ENCODE measurements around the gene CD59. TPM values are rescaled to one million over a fixed set of nuclear protein-coding genes. Genes with fewer than 3 reads are reported as not detected.
"Not testable (repeated sequence)": the region's sequence is repeated elsewhere in the genome, so short reads cannot be mapped to it uniquely, and the experiment has no call there.

The CD59 gene
- total RNA-seq, 1 donor from 2014 or later = 718 TPM

DNA sequence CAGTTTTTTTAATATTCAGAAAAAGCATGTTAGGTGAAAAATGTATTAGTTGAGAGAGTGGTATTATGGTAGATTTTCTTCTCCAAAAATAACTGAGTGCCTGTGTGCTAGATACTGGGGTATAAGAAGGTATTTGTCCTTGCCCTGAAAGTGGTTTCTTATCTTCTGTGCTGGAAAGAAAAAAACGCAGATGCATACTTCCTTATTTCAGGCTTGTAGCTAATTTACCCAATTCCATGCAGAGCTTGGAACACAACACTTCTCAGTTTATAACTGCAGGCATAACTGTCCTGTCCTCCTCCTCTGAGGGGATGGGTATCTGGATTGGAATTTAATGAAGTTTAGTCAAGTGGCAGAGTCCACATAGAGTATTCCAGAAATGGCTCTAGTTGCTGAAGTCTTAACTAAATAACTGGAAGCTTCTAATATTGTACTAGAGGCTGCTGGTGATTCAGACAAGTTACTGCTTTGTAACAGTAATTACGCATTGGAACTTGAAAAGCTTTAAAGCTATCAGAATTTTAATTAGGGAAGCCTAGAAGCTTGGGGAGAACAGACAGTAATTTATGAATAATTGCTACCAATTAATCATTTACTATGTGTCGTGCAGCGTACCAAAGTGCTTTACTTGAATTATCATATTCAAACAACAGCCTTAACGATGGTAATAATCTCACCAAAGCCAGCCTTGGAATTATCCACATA is 22.9 kb downstream of the CD59 start:
- H3K9me3 Mint-ChIP-seq (ENCODE audit: low read depth) = no peaks in the 10 kb centered on the region
- H3K27me3 Mint-ChIP-seq (ENCODE audit: low read depth) = no peaks in the 10 kb centered on the region
- no peak overlapping the region for H3K4me3 Mint-ChIP-seq (ENCODE audit: unreplicated experiment)
- DNase-seq (ENCODE audit: low spot score) = no peak
- H3K27ac Mint-ChIP-seq (ENCODE audit: unreplicated experiment) = no peak overlapping the region
- peaks cover 20% of the 10 kb centered on the region for H3K4me1 Mint-ChIP-seq (ENCODE audit: low read depth)
- H3K36me3 Mint-ChIP-seq (ENCODE audit: low read depth) = peaks cover 34% of the 10 kb centered on the region
- TF ChIP-seq, protein P1, sequence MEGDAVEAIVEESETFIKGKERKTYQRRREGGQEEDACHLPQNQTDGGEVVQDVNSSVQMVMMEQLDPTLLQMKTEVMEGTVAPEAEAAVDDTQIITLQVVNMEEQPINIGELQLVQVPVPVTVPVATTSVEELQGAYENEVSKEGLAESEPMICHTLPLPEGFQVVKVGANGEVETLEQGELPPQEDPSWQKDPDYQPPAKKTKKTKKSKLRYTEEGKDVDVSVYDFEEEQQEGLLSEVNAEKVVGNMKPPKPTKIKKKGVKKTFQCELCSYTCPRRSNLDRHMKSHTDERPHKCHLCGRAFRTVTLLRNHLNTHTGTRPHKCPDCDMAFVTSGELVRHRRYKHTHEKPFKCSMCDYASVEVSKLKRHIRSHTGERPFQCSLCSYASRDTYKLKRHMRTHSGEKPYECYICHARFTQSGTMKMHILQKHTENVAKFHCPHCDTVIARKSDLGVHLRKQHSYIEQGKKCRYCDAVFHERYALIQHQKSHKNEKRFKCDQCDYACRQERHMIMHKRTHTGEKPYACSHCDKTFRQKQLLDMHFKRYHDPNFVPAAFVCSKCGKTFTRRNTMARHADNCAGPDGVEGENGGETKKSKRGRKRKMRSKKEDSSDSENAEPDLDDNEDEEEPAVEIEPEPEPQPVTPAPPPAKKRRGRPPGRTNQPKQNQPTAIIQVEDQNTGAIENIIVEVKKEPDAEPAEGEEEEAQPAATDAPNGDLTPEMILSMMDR (IDR thresholded peaks at IDR 0.05) = no peak

DNA sequence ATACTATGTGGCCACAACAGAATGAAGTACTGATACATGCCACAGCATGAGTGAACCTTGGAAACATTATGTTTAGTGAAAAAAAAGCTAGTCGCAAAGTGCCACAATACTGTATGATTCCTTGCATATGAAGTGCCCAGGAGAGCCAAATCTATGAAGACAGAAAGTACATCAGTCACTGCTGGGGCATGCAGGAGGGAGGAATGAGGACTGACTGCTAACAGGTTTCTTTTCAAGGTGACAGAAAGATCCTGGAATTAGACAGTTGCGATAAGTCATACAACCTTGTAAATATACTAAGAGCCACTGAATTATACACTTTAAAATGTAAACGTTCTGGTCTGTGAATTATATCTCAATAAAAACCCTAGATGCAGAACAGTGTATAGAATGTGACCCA is 23.8 kb downstream of the CD59 start:
- Mint-ChIP-seq H3K36me3 (ENCODE audit: low read depth) (peaks cover 32% of the 10 kb centered on the region), H3K9me3 (ENCODE audit: low read depth) (no peaks in the 10 kb centered on the region), H3K27ac (ENCODE audit: unreplicated experiment) (no peak overlapping the region), H3K27me3 (ENCODE audit: low read depth) (no peaks in the 10 kb centered on the region), H3K4me1 (ENCODE audit: low read depth) (peaks cover 20% of the 10 kb centered on the region), H3K4me3 (ENCODE audit: unreplicated experiment) (no peak overlapping the region)
- TF ChIP-seq, protein P1 (IDR thresholded peaks at IDR 0.05) = no peak
- no peak for DNase-seq (ENCODE audit: low spot score)

- DNase-seq (ENCODE audit: low spot score) = no peak
- TF ChIP-seq, protein P1 (IDR thresholded peaks at IDR 0.05) = no peak
- H3K27ac Mint-ChIP-seq (ENCODE audit: unreplicated experiment) = no peak overlapping the region
- H3K4me3 Mint-ChIP-seq (ENCODE audit: unreplicated experiment) = no peak overlapping the region
- H3K9me3 Mint-ChIP-seq (ENCODE audit: low read depth) = no peaks in the 10 kb centered on the region
- H3K36me3 Mint-ChIP-seq (ENCODE audit: low read depth) = peaks cover 23% of the 10 kb centered on the region
- H3K27me3 Mint-ChIP-seq (ENCODE audit: low read depth) = no peaks in the 10 kb centered on the region
- peaks cover 19% of the 10 kb centered on the region for H3K4me1 Mint-ChIP-seq (ENCODE audit: low read depth)
These were observed 26.8 kb downstream of the CD59 start for GRCh38 chr11:33709466-33709865.

- DNase-seq (ENCODE audit: low spot score) = no peak
- Mint-ChIP-seq H3K36me3 (ENCODE audit: low read depth) (peaks cover 20% of the 10 kb centered on the region), H3K27ac (ENCODE audit: unreplicated experiment) (no peak overlapping the region), H3K4me1 (ENCODE audit: low read depth) (peaks cover 24% of the 10 kb centered on the region), H3K9me3 (ENCODE audit: low read depth) (no peaks in the 10 kb centered on the region), H3K27me3 (ENCODE audit: low read depth) (no peaks in the 10 kb centered on the region), H3K4me3 (ENCODE audit: unreplicated experiment) (no peak overlapping the region)
- TF ChIP-seq, protein P1 (IDR thresholded peaks at IDR 0.05) = no peak
These were observed 27.2 kb downstream of the CD59 start for GRCh38 chr11:33708985-33709384.

- not testable (repeated sequence) for H3K4me3 Mint-ChIP-seq (ENCODE audit: unreplicated experiment); H3K27me3 Mint-ChIP-seq (ENCODE audit: low read depth); DNase-seq (ENCODE audit: low spot score); H3K27ac Mint-ChIP-seq (ENCODE audit: unreplicated experiment); H3K9me3 Mint-ChIP-seq (ENCODE audit: low read depth)
- H3K4me1 Mint-ChIP-seq (ENCODE audit: low read depth) = peaks cover 30% of the 10 kb centered on the region
- peaks cover 18% of the 10 kb centered on the region for H3K36me3 Mint-ChIP-seq (ENCODE audit: low read depth)
These were observed 28.4 kb downstream of the CD59 start for GRCh38 chr11:33707831-33708230.

- no peak for DNase-seq (ENCODE audit: low spot score)
- Mint-ChIP-seq H3K4me1 (ENCODE audit: low read depth) (peaks cover 39% of the 10 kb centered on the region), H3K36me3 (ENCODE audit: low read depth) (peaks cover 18% of the 10 kb centered on the region), H3K27me3 (ENCODE audit: low read depth) (no peaks in the 10 kb centered on the region), H3K27ac (ENCODE audit: unreplicated experiment) (peak overlapping the region; percentile 32), H3K9me3 (ENCODE audit: low read depth) (no peaks in the 10 kb centered on the region), H3K4me3 (ENCODE audit: unreplicated experiment) (no peak overlapping the region)
- TF ChIP-seq, protein P1 (IDR thresholded peaks at IDR 0.05) = no peak
These were observed 29.3 kb downstream of the CD59 start for GRCh38 chr11:33706966-33707365.
